Measurements from ENCODE around the gene RHOB.

RHOB gene

GRCh38 chr2:20471902-20472559, 25.2 kb downstream of the RHOB start:
- no peak overlapping the region for H3K9ac ChIP-seq (ENCODE audit: low read length in 5 of 5)
- no peak overlapping the region for H3K4me3 ChIP-seq (ENCODE audit: low read depth in 1 of 5, low read length in 5 of 5)
- peaks cover 0 to 13% (median 7%) of the 10 kb centered on the region in 5 donors for H3K4me1 ChIP-seq (ENCODE audit: control insufficient read depth in 5 of 5, insufficient read depth in 5 of 5, low read length in 5 of 5)
- H3K27ac ChIP-seq (ENCODE audit: low read depth, low read length) = no peak overlapping the region
- no peaks in the 10 kb centered on the region for H3K9me3 ChIP-seq (ENCODE audit: control insufficient read depth in 5 of 5, low read length in 5 of 5)
- no peaks in the 10 kb centered on the region for H3K36me3 ChIP-seq (ENCODE audit: control insufficient read depth in 5 of 5, insufficient read depth in 5 of 5, low read length in 5 of 5)
- H3K27me3 ChIP-seq (ENCODE audit: control insufficient read depth in 5 of 5, insufficient read depth in 4 of 5, low read length in 5 of 5) = no peaks in the 10 kb centered on the region

GRCh38 chr2:20472569-20472968, 25.7 kb downstream of the RHOB start:
- no peak overlapping the region for H3K27ac ChIP-seq (ENCODE audit: low read depth, low read length)
- H3K4me1 ChIP-seq (ENCODE audit: control insufficient read depth in 5 of 5, insufficient read depth in 5 of 5, low read length in 5 of 5) = peaks cover 0 to 7% (median 2%) of the 10 kb centered on the region in 5 donors
- no peaks in the 10 kb centered on the region for H3K9me3 ChIP-seq (ENCODE audit: control insufficient read depth in 5 of 5, low read length in 5 of 5)
- H3K4me3 ChIP-seq (ENCODE audit: low read depth in 1 of 5, low read length in 5 of 5) = no peak overlapping the region
- H3K9ac ChIP-seq (ENCODE audit: low read length in 5 of 5) = no peak overlapping the region
- H3K27me3 ChIP-seq (ENCODE audit: control insufficient read depth in 5 of 5, insufficient read depth in 4 of 5, low read length in 5 of 5) = no peaks in the 10 kb centered on the region
- H3K36me3 ChIP-seq (ENCODE audit: control insufficient read depth in 5 of 5, insufficient read depth in 5 of 5, low read length in 5 of 5) = no peaks in the 10 kb centered on the region

- Histone ChIP-seq H3K27me3 (ENCODE audit: control insufficient read depth in 5 of 5, insufficient read depth in 4 of 5, low read length in 5 of 5) (no peaks in the 10 kb centered on the region), H3K9ac (ENCODE audit: low read length in 5 of 5) (no peak overlapping the region), H3K4me1 (ENCODE audit: control insufficient read depth in 5 of 5, insufficient read depth in 5 of 5, low read length in 5 of 5) (peaks cover 0 to 3% (median 0%) of the 10 kb centered on the region in 5 donors), H3K36me3 (ENCODE audit: control insufficient read depth in 5 of 5, insufficient read depth in 5 of 5, low read length in 5 of 5) (no peaks in the 10 kb centered on the region), H3K4me3 (ENCODE audit: low read depth in 1 of 5, low read length in 5 of 5) (no peak overlapping the region), H3K27ac (ENCODE audit: low read depth, low read length) (no peak overlapping the region), H3K9me3 (ENCODE audit: control insufficient read depth in 5 of 5, low read length in 5 of 5) (no peaks in the 10 kb centered on the region)
These were observed 26.3 kb downstream of the RHOB start for GRCh38 chr2:20473128-20473527.

GRCh38 chr2:20474757-20475566, 28.1 kb downstream of the RHOB start:
- no peak overlapping the region for H3K4me3 ChIP-seq (ENCODE audit: low read depth in 1 of 5, low read length in 5 of 5)
- H3K27ac ChIP-seq (ENCODE audit: low read depth, low read length) = no peak overlapping the region
- H3K4me1 ChIP-seq (ENCODE audit: control insufficient read depth in 5 of 5, insufficient read depth in 5 of 5, low read length in 5 of 5) = peaks cover 0 to 3% (median 0%) of the 10 kb centered on the region in 5 donors
- H3K9ac ChIP-seq (ENCODE audit: low read length in 5 of 5) = no peak overlapping the region
- no peaks in the 10 kb centered on the region for H3K27me3 ChIP-seq (ENCODE audit: control insufficient read depth in 5 of 5, insufficient read depth in 4 of 5, low read length in 5 of 5)
- H3K9me3 ChIP-seq (ENCODE audit: control insufficient read depth in 5 of 5, low read length in 5 of 5) = no peaks in the 10 kb centered on the region
- no peaks in the 10 kb centered on the region for H3K36me3 ChIP-seq (ENCODE audit: control insufficient read depth in 5 of 5, insufficient read depth in 5 of 5, low read length in 5 of 5)

- no peaks in the 10 kb centered on the region for H3K36me3 ChIP-seq (ENCODE audit: control insufficient read depth in 5 of 5, insufficient read depth in 5 of 5, low read length in 5 of 5)
- no peak overlapping the region for H3K9ac ChIP-seq (ENCODE audit: low read length in 5 of 5)
- no peak overlapping the region for H3K27ac ChIP-seq (ENCODE audit: low read depth, low read length)
- H3K27me3 ChIP-seq (ENCODE audit: control insufficient read depth in 5 of 5, insufficient read depth in 4 of 5, low read length in 5 of 5) = no peaks in the 10 kb centered on the region
- H3K9me3 ChIP-seq (ENCODE audit: control insufficient read depth in 5 of 5, low read length in 5 of 5) = no peaks in the 10 kb centered on the region
- H3K4me3 ChIP-seq (ENCODE audit: low read depth in 1 of 5, low read length in 5 of 5) = no peak overlapping the region
- H3K4me1 ChIP-seq (ENCODE audit: control insufficient read depth in 5 of 5, insufficient read depth in 5 of 5, low read length in 5 of 5) = peaks cover 0 to 3% (median 0%) of the 10 kb centered on the region in 5 donors
These were observed 28.7 kb downstream of the RHOB start for GRCh38 chr2:20475567-20475952.

GRCh38 chr2:20476481-20476880, 29.6 kb downstream of the RHOB start:
- Histone ChIP-seq H3K4me1 (ENCODE audit: control insufficient read depth in 5 of 5, insufficient read depth in 5 of 5, low read length in 5 of 5) (peaks cover 0 to 3% (median 0%) of the 10 kb centered on the region in 5 donors), H3K27me3 (ENCODE audit: control insufficient read depth in 5 of 5, insufficient read depth in 4 of 5, low read length in 5 of 5) (no peaks in the 10 kb centered on the region), H3K9ac (ENCODE audit: low read length in 5 of 5) (no peak overlapping the region), H3K36me3 (ENCODE audit: control insufficient read depth in 5 of 5, insufficient read depth in 5 of 5, low read length in 5 of 5) (no peaks in the 10 kb centered on the region), H3K9me3 (ENCODE audit: control insufficient read depth in 5 of 5, low read length in 5 of 5) (no peaks in the 10 kb centered on the region), H3K4me3 (ENCODE audit: low read depth in 1 of 5, low read length in 5 of 5) (no peak overlapping the region), H3K27ac (ENCODE audit: low read depth, low read length) (no peak overlapping the region)

- H3K27ac ChIP-seq (ENCODE audit: low read depth, low read length) = no peak overlapping the region
- H3K36me3 ChIP-seq (ENCODE audit: control insufficient read depth in 5 of 5, insufficient read depth in 5 of 5, low read length in 5 of 5) = no peaks in the 10 kb centered on the region
- no peak overlapping the region for H3K4me3 ChIP-seq (ENCODE audit: low read depth in 1 of 5, low read length in 5 of 5)
- H3K9ac ChIP-seq (ENCODE audit: low read length in 5 of 5) = no peak overlapping the region
- no peaks in the 10 kb centered on the region for H3K27me3 ChIP-seq (ENCODE audit: control insufficient read depth in 5 of 5, insufficient read depth in 4 of 5, low read length in 5 of 5)
- peaks cover 0 to 6% (median 4%) of the 10 kb centered on the region in 5 donors for H3K4me1 ChIP-seq (ENCODE audit: control insufficient read depth in 5 of 5, insufficient read depth in 5 of 5, low read length in 5 of 5)
- no peaks in the 10 kb centered on the region for H3K9me3 ChIP-seq (ENCODE audit: control insufficient read depth in 5 of 5, low read length in 5 of 5)
These were observed 30.1 kb downstream of the RHOB start for GRCh38 chr2:20476950-20477349.

GRCh38 chr2:20478961-20479360, 32.1 kb downstream of the RHOB start:
- Histone ChIP-seq H3K27ac (ENCODE audit: low read depth, low read length) (no peak overlapping the region), H3K36me3 (ENCODE audit: control insufficient read depth in 5 of 5, insufficient read depth in 5 of 5, low read length in 5 of 5) (no peaks in the 10 kb centered on the region), H3K9me3 (ENCODE audit: control insufficient read depth in 5 of 5, low read length in 5 of 5) (no peaks in the 10 kb centered on the region), H3K9ac (ENCODE audit: low read length in 5 of 5) (no peak overlapping the region), H3K4me3 (ENCODE audit: low read depth in 1 of 5, low read length in 5 of 5) (no peak overlapping the region), H3K27me3 (ENCODE audit: control insufficient read depth in 5 of 5, insufficient read depth in 4 of 5, low read length in 5 of 5) (no peaks in the 10 kb centered on the region), H3K4me1 (ENCODE audit: control insufficient read depth in 5 of 5, insufficient read depth in 5 of 5, low read length in 5 of 5) (peaks cover 4 to 24% (median 23%) of the 10 kb centered on the region in 5 donors)

GRCh38 chr2:20479835-20480234, 33.0 kb downstream of the RHOB start:
- Histone ChIP-seq H3K27me3 (ENCODE audit: control insufficient read depth in 5 of 5, insufficient read depth in 4 of 5, low read length in 5 of 5) (no peaks in the 10 kb centered on the region), H3K27ac (ENCODE audit: low read depth, low read length) (no peak overlapping the region), H3K4me1 (ENCODE audit: control insufficient read depth in 5 of 5, insufficient read depth in 5 of 5, low read length in 5 of 5) (peaks cover 5 to 29% (median 25%) of the 10 kb centered on the region in 5 donors), H3K4me3 (ENCODE audit: low read depth in 1 of 5, low read length in 5 of 5) (no peak overlapping the region), H3K9me3 (ENCODE audit: control insufficient read depth in 5 of 5, low read length in 5 of 5) (no peaks in the 10 kb centered on the region), H3K9ac (ENCODE audit: low read length in 5 of 5) (no peak overlapping the region), H3K36me3 (ENCODE audit: control insufficient read depth in 5 of 5, insufficient read depth in 5 of 5, low read length in 5 of 5) (no peaks in the 10 kb centered on the region)

- Histone ChIP-seq H3K27ac (ENCODE audit: low read depth, low read length) (no peak overlapping the region), H3K9ac (ENCODE audit: low read length in 5 of 5) (no peak overlapping the region), H3K4me3 (ENCODE audit: low read depth in 1 of 5, low read length in 5 of 5) (no peak overlapping the region), H3K4me1 (ENCODE audit: control insufficient read depth in 5 of 5, insufficient read depth in 5 of 5, low read length in 5 of 5) (peaks cover 5 to 30% (median 28%) of the 10 kb centered on the region in 5 donors), H3K36me3 (ENCODE audit: control insufficient read depth in 5 of 5, insufficient read depth in 5 of 5, low read length in 5 of 5) (no peaks in the 10 kb centered on the region), H3K27me3 (ENCODE audit: control insufficient read depth in 5 of 5, insufficient read depth in 4 of 5, low read length in 5 of 5) (no peaks in the 10 kb centered on the region), H3K9me3 (ENCODE audit: control insufficient read depth in 5 of 5, low read length in 5 of 5) (no peaks in the 10 kb centered on the region)
These were observed 34.0 kb downstream of the RHOB start for GRCh38 chr2:20480913-20481312.
